IPS-11a (cell line): ENCODE results near the gene PIK3CB.
"Not testable (repeated sequence)": the region's sequence is repeated elsewhere in the genome, so short reads cannot be mapped to it uniquely, and the experiment has no call there.

Experiments
- H3K4me3 ChIP-seq: one replicate; pipeline ENCODE4 v1.5.1; 2013; ENCODE audit warnings: low read depth, low read length, control low read depth

Gene PIK3CB

DNA sequence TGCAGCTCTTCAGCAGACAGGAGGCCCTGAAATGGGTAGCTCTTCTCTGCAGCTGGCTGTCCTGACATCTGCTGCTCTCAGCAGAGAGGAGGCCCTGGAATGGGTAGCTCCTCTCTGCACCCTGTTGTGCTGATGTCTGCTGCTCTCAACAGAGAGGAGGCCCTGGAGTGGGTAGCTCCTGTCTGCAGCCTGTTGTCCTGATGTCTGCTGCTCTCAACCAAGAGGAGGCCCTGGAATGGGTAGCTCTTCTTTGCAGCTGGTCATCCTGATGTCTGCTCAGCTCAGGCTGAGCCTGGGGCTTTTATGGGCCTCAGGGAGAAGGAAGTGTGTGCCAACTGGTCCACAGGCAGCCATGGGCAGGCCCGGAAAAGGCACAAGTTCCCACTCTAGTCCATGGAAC, 66.6 kb downstream of the PIK3CB start:
- no peak overlapping the region for H3K4me3 ChIP-seq

DNA sequence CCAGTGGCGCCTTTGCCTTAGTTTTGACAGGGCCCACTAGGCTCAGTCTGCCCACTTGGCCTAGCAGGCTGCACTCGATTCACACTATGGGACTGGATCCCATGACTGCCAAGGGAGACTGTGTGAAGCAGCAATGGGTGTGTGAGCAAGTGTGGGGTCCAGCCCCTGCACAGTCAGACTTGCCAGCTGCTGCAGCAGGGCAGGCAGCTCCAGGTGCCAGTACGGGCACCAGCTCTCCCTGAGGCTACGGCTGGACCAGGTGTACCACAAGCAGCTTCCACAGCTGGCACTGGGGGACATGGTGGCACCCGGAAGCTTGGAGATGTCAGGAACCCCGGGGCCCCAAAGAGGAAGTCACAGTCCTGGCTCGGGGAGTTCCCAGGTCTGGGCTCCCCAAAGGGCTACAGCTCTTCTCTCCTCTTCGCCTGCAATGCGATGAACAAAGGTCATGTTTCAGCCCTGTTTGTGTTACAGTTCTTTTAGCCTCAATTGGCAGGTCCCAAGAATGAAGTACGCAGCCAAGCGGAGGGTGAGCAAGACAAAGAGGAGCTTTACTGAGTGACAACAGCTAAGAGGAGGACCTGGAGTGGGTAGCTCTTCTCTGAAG, 67.1 kb downstream of the PIK3CB start:
- H3K4me3 ChIP-seq: no peak overlapping the region

DNA sequence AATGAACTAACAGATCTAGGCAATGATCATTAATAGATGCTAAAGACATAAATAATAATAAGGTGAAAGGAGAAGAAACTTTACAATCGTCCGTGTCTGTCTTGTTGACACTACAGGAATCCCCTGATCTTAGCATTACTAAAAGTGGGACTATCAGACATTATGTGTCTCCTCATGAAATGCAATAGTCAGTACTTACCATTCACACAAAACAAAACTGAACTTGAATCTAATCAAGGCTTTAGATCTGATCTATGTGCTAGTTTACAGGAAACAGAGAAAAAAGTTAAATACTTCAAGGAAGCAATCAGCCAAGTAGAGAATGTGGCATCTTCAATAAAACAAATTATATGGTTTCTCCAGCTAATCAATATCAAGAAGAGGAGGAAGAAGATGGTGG, 73.7 kb downstream of the PIK3CB start:
- no peak overlapping the region for H3K4me3 ChIP-seq

DNA sequence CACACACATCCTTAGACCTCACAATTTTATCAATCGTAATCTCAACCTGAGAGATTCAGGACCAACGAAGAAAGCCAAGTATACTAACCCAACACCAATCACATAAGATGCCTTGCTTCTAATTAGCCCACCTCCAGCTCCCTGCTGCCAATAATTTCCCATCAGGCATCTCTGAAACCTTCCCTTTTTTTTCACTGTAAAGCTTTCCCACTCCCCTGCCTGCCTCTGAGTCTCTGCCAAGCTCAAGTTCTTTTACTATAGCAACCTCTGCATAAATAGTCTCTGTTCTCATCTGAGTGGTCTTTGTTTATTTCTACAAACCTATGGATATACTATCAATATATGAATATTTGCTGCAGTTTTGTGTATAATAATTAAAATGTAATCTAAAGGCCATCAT, 86.5 kb downstream of the PIK3CB start:
- H3K4me3 ChIP-seq: no peak overlapping the region

DNA sequence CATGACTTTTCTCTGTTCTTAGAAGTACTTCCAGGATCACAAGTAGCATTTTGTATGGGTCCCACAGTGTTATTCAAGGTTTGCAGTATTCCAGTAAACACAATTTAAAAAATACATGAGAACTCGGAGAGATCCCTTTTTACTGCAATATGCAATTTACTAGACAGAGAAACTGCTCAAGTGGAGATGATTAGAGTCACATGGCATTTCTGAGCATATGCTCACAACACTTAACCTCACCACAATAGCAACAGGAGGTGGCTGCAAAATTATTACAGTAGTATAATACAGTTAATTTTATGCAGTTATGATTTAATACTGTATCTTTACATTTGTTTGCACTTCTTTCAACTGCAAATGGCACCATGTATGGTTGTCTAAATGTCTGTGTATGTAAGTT, 87.5 kb downstream of the PIK3CB start:
- H3K4me3 ChIP-seq: no peak overlapping the region

DNA sequence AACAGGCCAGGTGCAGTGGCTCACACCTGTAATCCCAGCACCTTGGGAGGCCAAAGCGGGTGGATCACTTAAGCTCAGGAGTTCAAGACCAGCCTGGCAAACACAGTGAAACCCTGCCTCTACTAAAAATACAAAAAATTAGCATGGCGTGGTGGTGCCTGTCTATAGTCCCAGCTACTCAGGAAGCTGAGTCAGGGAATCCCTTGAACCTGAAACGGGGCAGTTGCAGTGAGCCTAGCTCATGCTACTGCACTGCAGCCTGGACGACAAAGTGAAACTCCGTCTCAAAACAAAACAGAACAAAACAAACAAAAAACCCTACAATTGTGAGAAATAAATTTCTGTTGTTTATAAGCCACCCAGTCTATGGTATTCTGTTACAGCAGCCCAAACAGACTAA, 94.7 kb downstream of the PIK3CB start:
- H3K4me3 ChIP-seq: no peak overlapping the region

DNA sequence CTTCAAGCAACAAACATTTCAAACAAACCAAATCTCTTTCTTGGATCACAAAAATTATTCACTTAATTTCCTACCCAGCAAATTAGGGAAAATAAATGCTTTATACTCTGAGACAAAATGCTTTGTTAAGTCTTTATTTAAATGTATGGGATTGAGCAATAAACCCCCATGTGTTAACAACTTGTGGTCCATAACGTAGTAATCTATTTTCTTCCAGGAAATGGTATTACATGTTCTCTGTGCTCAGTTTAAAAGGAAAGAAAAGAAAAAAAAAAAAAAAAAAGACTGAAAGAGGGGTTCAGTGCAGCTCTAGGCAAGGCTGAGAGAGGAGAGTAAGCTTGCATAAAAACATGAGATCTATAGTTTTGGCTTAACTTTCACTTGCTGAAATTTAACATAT, 102.3 kb downstream of the PIK3CB start:
- no peak overlapping the region for H3K4me3 ChIP-seq

DNA sequence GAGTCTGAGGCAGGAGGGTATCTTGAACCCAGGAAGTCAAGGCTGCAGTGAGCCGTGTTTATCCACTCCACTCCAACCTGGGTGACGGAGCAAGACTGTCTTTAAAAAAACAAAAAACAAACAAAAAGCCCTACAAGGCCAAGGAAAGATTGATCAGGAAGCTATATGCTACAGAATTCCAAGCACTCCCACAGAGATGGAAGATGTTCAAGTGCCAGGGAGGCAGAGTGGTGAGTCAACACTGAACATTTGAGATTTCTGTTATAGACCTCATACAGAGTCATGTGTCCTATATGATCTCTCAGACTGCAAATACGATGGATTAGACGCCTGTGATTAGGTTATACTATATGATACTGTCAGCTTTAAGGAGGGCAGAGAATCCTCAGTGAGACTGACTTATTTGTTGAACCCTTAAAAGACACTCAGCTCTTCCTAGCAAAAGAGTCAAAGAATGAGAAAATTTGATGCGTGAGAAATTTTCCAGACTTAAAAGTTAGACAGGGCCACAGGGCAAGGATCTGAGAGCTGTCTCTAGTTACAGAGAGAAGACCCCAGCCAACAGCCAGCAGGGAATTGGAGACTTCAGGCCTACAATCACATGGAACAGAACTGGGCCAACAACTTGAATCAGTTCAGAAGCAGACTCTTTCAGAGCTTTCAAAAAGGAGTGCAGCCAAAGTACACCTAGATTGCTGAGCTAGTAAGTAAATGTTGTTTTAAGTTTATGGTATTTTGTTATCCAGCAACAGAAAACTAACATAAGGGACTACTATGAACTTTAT, 107.6 kb downstream of the PIK3CB start:
- no peak overlapping the region for H3K4me3 ChIP-seq

DNA sequence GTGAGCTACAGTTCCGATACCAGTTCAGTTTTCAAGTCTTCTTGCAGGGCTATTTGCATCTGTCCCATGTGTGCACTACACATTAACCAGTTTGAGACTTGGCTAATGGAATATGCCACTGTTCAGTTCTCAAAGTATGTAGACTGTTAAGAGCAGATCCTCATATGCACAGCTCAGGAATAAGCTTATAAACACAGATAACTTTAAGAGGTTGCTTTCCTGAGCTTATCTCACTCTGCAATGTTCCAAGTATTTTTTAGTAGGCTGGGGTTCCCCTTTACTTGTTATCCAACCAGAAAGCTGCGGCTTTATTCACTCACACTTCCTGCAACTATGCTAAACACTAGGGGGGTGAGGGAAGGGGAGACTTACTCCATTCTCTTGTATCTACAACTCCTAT, 108.7 kb downstream of the PIK3CB start:
- not testable (repeated sequence) for H3K4me3 ChIP-seq

DNA sequence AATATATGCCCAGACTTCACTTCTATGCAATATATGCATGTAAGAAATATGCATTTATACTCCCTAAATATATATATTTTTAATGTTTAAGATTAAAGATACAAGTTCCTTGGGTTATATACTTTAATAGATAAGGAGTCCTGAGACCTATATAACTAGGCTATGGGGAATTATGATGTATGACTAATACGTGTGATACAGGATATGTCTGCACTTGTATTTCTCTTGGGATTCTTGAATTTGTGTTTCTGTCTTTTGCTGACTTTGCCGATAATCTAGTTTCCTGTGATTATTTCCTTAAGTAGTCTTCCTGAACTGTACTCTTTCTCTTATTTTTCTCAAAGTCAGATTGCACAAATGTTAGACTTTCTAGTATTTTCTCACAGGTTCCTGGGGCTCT, 109.6 kb downstream of the PIK3CB start:
- H3K4me3 ChIP-seq: no peak overlapping the region

DNA sequence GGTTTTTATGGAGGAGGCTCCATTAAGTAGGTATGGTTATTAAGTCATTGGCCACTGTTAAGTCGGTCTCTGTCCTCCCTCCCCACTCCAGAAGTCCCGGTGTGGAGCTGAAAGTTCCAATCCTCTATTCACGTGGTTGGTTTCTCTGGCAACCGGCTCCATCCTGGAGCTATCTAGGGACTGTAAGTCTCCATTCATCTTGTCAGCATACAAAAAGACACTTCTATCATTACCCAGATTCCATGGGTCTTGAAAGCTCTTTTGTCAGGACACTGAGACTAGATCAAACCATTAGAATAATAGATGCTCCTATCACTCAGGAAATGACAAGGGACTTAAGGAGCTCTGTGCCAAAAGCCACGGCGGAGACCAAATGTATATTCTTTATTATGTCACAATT, 110.3 kb downstream of the PIK3CB start:
- no peak overlapping the region for H3K4me3 ChIP-seq

DNA sequence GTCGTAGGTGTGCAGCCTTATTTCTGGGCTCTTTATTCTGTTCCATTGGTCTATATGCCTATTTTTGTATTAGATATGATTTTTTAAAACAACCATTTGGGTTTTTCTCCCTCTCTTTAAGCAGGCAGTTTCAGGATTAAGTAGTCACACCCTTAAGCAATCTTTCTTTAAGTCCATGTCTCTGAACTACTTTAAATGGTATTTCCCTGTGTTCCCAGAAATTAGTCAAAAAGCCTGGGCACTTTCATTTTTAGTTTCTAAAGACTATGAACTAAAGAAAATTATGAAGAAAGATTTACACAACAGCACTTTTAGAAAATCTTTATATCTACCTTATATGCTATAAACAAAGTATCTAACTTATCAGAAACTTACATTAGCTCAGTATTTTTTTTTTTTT, 115.9 kb downstream of the PIK3CB start:
- H3K4me3 ChIP-seq: no peak overlapping the region

DNA sequence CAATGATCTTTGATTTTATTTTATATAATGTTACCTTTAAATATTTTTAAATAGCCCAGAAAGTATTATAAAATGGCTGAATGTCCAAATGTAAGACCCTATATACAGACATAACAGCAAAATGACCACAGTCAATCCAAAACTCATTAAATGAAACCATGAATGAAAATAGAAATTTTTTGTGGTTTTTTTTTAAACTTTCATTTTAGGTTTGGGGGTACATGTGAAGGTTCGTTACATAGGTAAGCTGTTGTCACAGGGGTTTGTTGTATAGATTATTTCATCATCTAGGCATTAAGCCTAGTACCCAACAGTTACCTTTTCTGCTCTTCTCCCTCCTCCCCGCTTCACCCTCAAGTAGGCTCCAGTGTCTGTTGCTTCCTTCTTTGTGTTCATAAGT, 117.4 kb downstream of the PIK3CB start:
- H3K4me3 ChIP-seq: no peak overlapping the region

DNA sequence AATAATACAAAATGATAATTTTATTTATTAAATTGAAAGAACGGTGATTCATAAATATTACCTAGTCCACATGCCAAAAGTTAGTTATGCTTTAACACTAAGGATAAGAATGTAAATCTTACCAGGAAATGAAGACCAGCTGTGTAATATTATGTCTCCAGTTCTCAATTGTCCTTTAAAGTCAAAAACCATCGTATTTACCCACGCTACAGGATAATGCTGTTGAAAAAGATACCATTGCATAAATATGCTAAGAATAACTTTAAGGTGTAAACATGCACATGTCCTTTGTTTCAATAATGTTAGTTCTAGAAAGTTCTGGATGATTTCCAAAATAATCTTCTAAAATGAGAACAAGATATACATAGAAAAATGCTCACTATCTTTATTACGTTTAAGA, 122.6 kb downstream of the PIK3CB start:
- H3K4me3 ChIP-seq: no peak overlapping the region

DNA sequence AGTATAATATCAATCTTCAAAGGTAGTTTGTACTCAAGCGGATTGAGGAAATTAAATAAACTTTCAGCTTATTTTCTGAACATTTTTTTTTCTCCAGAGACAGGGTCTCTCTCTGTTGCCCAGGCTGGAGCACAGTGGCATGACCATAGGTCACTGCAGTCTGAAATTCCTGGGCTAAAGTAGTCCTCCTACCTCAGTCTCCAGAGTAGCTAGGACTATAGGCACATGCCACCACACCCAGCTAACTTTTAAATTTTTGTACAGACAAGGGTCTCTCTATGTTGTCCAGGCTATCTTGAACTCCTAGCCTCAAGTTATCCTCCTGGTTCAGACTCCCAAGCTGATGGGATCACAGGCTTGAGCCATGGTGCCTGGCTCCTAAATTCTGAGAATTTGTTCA, 129.1 kb downstream of the PIK3CB start:
- no peak overlapping the region for H3K4me3 ChIP-seq

DNA sequence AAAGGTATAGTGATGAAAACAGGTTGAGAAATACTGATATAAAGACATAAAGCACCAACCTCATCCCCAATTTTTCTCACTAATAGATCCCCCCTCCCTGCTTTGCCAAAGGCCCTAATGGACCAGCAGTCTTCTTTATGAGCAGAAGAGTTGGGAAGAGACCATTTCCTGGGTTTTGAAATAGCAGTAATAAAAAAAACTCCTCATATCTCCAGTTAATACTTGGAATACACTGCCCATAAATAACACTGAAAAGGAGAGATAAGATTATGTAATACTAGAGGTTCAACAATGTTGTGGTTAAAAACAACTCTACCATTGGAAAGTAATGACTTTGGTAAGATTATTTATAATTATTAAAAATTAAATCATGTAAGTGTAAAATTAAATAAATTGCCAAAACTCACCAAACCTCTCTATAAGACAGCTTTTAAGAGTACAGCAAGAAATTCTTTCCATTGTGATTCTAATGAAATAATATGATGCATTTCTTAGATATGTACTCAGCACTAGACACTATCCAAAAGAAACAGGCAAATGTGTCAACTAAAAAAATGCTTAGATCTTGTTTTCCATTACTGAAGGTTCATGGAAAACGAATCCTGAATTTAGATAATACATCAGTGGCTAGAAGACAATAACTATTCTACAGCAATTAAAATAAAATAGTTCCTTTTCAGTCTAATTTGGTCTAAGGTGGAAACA, 137.9 kb downstream of the PIK3CB start:
- H3K4me3 ChIP-seq: no peak overlapping the region

DNA sequence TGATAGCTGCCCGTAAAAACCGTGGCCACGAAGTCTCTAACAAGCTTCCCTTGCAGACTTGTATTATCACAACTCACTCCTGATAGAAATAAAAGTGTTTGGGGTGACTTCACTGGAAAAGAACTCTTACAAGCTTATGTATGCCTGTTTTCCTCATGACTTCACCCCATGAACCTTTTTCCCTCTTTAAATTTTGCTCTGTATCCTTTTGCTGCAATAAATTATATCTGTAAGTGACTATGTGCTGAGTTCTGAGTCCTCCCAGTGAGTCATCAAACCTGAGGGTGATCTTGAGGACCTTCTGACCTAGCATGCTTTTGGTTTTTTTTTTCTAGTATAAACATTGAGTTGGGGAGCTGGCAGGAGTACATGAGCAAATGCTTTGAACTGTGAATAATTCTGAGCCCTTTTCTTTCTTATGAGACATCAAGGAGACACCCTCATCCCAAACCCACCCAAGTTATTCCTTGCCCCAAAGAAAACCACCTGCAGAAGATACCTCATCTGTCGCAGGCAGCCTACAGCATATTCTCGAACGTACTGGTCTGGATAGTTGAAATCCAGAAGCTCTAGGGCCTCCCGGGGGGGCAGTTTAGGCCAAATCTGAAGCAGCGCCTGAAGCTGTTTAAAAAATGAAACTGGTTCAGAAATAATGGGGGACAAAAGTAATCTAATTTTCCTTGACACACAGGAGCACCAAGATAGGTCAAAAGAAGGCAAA, 140.3 kb downstream of the PIK3CB start:
- H3K4me3 ChIP-seq: no peak overlapping the region

DNA sequence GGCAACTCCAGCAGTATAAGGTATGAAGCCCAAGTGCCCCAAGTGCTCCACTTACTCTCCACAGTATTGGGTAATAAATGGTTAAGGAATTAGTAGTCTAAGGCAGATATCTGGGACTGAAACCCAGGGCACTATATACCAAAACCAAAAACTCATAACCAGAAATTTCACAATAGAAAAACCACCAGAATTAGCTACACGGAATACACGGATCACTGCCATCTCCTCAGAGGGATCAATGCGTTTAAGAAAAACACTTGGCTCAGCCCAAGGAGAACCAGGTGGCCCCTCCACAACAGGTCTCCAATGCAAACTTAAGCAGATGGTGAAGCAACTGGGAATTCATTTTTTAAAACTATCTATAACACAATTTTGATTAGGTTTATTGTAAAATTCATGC, 142.6 kb downstream of the PIK3CB start:
- no peak overlapping the region for H3K4me3 ChIP-seq

DNA sequence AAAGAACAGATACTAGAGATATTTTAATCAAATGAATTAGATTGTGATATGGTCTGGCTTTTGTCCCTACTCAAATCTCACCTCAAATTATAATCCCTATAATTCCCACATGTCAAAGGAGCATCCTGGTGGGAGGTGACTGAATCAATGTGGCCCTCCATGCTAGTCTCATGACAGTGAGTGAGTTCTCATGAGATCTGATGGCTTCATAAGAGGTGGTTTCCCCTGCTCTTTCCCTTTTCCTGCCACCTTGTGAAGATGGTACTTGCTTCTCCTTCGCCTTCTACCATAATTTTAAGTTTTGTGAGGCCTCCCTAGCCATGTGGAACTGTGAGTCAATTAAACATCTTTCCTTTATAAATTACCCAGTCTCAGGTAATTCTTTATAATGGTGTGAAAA, 143.4 kb downstream of the PIK3CB start:
- H3K4me3 ChIP-seq: no peak overlapping the region

DNA sequence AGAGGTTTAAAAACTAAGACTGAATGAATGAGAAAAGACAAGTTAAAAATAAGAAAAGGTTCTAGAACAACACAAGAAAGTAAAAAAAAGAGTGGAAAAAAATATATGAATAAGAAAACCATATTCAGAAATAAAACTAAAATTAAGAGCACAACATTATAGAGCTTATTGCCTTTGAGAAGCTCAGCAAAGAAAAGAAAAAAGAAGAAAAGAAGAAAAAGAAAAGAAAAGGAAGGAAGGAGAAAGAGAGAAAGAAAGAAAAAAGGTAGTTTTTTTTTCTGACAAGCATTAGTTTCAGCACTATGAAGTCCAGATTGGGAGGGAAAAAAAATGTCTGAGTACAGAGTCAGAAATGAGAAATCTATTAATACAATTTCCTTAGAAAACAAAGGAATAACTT, 144.7 kb downstream of the PIK3CB start:
- H3K4me3 ChIP-seq: no peak overlapping the region

DNA sequence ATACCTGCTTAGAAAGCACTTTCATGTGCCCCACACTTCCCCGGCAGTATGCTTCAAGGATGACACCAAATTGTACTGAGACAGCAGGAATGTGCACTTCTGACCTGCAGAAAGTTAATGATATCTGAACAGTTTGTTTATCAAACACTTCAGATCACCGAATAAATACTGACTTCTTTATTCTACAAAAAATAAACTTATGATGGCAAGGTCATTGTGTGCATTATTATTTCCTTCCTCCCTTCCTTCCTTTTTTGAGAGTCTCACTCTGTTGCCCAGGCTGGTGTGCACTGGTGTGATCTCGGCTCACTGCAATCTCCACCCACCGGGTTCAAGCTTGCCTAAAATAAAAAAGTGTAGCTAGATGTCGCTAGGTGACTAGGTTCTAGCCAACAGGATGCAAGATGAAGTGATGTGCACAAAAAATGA, 145.8 kb downstream of the PIK3CB start:
- no peak overlapping the region for H3K4me3 ChIP-seq

DNA sequence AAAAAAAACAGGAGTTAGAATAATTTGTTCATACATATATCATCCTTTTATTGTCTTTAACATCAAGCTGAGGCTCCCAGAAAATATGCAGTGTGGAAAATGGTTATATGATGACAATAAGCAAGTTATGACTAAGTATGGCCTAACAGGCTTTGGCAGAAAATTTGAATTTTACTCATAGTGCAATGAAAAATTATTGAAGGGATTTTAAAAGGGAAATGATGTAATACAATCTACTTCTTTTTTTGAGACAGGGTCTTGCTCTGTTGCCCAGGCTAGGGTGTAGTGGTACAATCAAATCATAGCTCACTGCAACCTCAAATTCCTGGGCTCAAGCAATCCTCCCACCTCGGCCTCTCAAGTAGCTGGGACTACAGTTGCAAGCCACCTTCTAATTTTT, 147.5 kb downstream of the PIK3CB start:
- no peak overlapping the region for H3K4me3 ChIP-seq
